T-helper 1 cell (primary cell): Measurements from ENCODE around the gene SLC25A38.

Source experiments
- DNase-seq, 5 donors: peaks; one replicate each; pipeline ENCODE4 v3.0.0-alpha.2; 2012 to 2020

The SLC25A38 gene

GRCh38 chr3:39435006-39435748 is 52.0 kb downstream of the SLC25A38 start:
- no peak for DNase-seq

DNA sequence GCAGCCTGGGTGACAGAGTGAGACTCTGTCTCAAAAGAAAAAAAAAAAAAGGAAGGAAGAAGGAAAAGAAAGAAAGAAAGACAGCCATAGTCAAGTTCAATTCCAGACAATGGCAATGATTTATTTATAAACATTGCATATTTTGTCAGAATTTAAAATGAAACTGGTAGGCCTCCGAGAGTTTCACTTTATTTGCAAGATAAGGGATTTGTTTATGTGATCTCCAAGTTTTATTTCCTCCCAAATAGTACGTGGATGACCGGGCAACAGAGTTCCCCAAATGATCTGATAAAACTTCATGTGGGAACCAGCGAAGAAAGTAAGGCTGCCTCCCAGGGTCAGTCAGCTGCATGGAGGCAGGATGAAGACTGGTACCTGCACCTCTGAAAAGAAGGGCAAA is 55.7 kb downstream of the SLC25A38 start:
- DNase-seq: no peak

GRCh38 chr3:39440316-39440715 is 57.1 kb downstream of the SLC25A38 start:
- DNase-seq: no peak

DNA sequence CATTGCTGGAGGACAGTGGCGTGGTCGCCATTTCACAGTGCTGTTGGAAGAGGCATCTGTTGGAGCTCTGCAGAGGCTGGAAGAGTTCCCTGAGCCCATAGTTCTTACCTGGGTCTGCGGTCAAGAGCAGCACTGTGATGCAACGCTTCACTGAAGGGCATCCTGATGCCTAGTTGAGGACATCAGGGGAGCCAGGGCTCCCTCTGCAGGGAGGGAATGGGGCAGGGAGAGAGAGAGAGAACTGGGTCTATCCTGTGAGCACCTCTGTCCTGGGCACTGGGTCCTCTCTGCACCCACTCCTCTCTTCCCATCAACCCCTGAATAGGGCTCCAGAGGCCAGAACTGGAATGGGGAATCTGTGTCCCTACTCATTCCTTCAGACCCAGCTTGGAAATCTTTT is 60.4 kb downstream of the SLC25A38 start:
- no peak for DNase-seq

- no peak for DNase-seq
Observed at GRCh38 chr3:39445927-39446326, 62.8 kb downstream of the SLC25A38 start.

DNA sequence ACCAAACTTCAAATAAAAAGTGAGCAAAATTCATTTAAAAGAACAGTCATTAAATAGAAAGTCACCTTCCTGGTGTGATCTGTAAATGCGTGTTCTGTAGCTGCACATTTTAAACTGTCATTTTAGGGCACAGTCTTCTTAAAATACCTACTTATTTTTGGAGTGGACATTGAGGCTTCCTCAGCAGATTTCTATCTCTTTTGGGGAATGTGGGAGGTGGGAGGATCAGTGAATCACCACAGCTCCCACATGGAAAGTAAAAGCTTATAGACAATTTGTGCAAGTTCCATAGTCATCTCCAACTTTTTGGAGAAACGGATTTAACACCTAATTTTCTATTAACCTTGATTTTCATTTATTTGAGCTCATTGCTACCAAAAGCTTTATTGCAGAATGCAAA is 63.3 kb downstream of the SLC25A38 start:
- DNase-seq: no peak
